ENCODE results near the gene BEGAIN. TPM values are rescaled to one million over a fixed set of nuclear protein-coding genes. Genes with fewer than 3 reads are reported as not detected.

The BEGAIN gene
- total RNA-seq, 1 experiment from 2014 or later: 7.0 TPM

DNA sequence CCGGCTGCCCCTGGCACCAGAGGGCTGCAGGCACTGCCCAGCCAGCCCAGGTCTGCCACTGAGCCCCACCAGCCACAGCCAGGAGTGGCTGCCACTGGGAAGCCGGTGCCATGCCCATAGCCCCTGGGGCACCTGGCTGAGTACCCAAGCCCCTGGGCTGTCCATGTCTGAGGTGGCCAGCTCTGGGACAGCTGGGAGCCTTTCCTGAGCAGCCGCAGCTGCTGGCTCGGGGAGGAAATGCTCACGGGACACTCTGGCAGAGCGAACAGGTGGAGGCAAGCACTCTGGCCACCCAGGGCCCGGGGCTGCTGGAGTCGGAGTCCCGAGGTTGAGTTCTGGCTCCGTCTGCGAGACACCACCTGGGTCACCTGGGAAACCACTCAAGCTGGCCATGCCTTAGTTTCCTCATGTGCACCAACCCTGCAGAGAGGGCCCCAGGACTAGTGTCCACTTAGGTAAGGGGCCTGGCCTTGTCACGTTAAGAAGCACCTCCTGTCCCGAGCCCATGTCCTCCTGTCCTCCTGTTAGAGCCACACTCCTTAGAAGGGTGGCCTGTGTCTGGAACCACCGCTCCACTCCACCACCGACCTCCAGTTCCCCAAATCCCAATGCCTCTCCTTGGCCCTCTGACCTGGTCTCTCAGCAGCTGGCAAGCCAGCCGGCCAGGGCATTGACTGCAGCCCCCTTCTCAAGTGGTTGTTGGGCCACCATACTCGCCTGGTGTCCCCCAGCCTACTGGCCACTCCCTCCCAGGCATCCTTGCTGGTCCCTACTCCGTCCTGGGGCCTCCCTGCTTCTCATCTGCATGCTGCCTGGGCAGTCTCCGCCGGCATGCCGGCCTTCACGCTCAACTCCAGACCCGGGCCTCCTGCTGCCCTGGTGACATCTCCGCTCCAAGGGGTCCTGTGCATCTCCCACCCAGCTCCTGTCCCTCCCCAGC, 45.3 kb downstream of the BEGAIN start:
- Mint-ChIP-seq H3K4me3 (ENCODE audit: unreplicated experiment) (no peak overlapping the region), H3K27me3 (ENCODE audit: insufficient read depth, unreplicated experiment) (no peaks in the 10 kb centered on the region), H3K9me3 (ENCODE audit: unreplicated experiment) (no peaks in the 10 kb centered on the region), H3K4me1 (ENCODE audit: insufficient read depth, unreplicated experiment) (no peaks in the 10 kb centered on the region), H3K27ac (ENCODE audit: low read depth, unreplicated experiment) (no peak overlapping the region), H3K36me3 (ENCODE audit: insufficient read depth, unreplicated experiment) (peaks cover 3% of the 10 kb centered on the region)
- TF ChIP-seq, protein P1, sequence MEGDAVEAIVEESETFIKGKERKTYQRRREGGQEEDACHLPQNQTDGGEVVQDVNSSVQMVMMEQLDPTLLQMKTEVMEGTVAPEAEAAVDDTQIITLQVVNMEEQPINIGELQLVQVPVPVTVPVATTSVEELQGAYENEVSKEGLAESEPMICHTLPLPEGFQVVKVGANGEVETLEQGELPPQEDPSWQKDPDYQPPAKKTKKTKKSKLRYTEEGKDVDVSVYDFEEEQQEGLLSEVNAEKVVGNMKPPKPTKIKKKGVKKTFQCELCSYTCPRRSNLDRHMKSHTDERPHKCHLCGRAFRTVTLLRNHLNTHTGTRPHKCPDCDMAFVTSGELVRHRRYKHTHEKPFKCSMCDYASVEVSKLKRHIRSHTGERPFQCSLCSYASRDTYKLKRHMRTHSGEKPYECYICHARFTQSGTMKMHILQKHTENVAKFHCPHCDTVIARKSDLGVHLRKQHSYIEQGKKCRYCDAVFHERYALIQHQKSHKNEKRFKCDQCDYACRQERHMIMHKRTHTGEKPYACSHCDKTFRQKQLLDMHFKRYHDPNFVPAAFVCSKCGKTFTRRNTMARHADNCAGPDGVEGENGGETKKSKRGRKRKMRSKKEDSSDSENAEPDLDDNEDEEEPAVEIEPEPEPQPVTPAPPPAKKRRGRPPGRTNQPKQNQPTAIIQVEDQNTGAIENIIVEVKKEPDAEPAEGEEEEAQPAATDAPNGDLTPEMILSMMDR (IDR thresholded peaks at IDR 0.05; ENCODE audit: unreplicated experiment): no peak
- CTCF ChIA-PET: interaction anchor here (0.8 kb wide), 1 partner anchor 1207 kb away, joined by 3 read pairs; no protein-coding TSS in a partner anchor
- POLR2A ChIA-PET: no interaction called here
- intact Hi-C loops (cut with micrococcal nuclease): no loop called here
- no TSS peak for BruUV-seq (replicated peaks)
- no peak for DNase-seq (ENCODE audit: unreplicated experiment)

DNA sequence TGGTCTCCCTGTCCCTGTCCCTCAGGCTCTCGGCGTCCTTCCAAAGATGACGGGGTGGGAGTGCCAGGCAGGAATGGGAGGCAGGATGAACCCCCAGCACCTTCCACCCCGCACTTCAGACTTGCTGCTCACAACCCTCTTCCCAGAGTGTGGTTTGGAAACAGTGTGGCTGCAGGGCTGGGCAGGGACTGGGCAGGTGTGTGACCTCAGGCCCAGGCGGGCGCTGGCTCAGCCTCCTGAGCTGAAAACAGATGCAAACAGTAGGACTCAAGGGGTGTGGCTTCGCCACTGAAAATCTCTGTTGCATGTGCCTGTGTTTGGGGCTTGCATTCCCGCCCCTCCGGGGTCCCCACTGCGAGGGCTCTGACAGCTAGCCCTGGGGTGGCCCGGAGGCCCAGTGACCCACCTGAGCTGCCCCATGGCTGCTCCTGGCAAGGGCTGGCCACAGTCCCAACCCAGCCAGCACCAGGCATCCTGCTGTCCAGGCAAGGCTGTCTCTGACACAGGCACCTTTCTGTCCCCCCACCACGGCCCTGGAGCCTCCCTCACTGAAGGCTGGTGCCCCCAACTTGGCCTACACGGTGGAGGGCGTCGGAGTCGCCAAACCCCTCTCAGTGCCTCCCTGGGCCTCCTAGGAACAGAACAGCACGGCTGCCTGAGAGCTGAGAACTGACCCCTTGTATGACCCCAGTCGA, 46.1 kb downstream of the BEGAIN start:
- no peak overlapping the region for H3K4me3 Mint-ChIP-seq (ENCODE audit: unreplicated experiment)

DNA sequence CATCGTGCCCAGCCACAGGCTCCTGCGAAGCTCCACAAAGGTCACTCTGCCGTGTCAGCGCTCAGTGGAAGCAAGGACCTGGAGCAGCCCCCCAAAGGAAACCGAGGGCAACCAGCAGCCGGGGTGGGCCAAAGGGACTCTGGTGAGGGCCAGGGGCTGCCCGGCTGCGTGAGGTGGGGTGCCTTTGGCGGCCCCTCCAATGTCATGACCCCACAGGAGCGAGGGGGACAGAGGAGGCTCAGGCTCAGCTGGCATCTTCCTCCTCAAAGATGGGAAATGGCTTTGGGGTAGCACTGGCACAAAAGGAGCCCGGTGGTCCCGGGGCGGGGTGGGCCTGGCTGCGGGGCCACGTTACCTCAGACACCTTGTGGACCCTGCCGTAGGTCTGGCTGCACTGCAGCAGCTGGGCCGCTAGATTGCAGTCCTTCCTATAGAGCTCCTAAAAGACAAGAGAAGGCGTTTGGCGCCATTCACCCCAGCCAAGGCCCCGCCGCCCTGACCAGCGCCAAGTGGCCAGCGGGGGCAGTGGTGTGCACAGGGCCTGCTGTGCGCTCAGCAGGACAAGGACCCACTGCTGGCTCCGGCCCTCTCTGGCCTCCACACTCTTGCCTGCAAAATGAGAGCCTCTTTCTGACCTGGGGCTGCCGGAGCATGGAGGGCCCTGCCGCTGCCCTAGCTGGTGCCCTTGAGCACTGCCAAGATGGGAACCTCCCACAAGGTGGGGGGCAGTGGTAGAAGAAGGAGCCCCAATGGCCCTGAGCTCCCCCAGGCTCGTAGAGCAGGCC, 46.9 kb downstream of the BEGAIN start:
- Mint-ChIP-seq H3K27me3 (ENCODE audit: insufficient read depth, unreplicated experiment) (no peaks in the 10 kb centered on the region), H3K4me3 (ENCODE audit: unreplicated experiment) (no peak overlapping the region), H3K9me3 (ENCODE audit: unreplicated experiment) (no peaks in the 10 kb centered on the region), H3K4me1 (ENCODE audit: insufficient read depth, unreplicated experiment) (no peaks in the 10 kb centered on the region), H3K27ac (ENCODE audit: low read depth, unreplicated experiment) (no peak overlapping the region), H3K36me3 (ENCODE audit: insufficient read depth, unreplicated experiment) (peaks cover 4% of the 10 kb centered on the region)
- intact Hi-C loops (cut with micrococcal nuclease): no loop called here
- no peak for DNase-seq (ENCODE audit: unreplicated experiment)
- no TSS peak for BruUV-seq (replicated peaks)
- ChIA-PET CTCF (no interaction called here), POLR2A (no interaction called here)
- TF ChIP-seq, protein P1 (IDR thresholded peaks at IDR 0.05; ENCODE audit: unreplicated experiment): peak; percentile 34

More for the DNA sequence above, 46.1 kb downstream of the BEGAIN start:
- BruUV-seq (replicated peaks): no TSS peak
- no peaks in the 10 kb centered on the region for H3K9me3 Mint-ChIP-seq (ENCODE audit: unreplicated experiment)
- H3K4me1 Mint-ChIP-seq (ENCODE audit: insufficient read depth, unreplicated experiment): no peaks in the 10 kb centered on the region
- POLR2A ChIA-PET: no interaction called here
- intact Hi-C loops (cut with micrococcal nuclease): no loop called here
- no peaks in the 10 kb centered on the region for H3K27me3 Mint-ChIP-seq (ENCODE audit: insufficient read depth, unreplicated experiment)
- no peak for DNase-seq (ENCODE audit: unreplicated experiment)
- CTCF ChIA-PET: no interaction called here
- TF ChIP-seq, protein P1 (IDR thresholded peaks at IDR 0.05; ENCODE audit: unreplicated experiment): no peak
- peaks cover 4% of the 10 kb centered on the region for H3K36me3 Mint-ChIP-seq (ENCODE audit: insufficient read depth, unreplicated experiment)
- no peak overlapping the region for H3K27ac Mint-ChIP-seq (ENCODE audit: low read depth, unreplicated experiment)

DNA sequence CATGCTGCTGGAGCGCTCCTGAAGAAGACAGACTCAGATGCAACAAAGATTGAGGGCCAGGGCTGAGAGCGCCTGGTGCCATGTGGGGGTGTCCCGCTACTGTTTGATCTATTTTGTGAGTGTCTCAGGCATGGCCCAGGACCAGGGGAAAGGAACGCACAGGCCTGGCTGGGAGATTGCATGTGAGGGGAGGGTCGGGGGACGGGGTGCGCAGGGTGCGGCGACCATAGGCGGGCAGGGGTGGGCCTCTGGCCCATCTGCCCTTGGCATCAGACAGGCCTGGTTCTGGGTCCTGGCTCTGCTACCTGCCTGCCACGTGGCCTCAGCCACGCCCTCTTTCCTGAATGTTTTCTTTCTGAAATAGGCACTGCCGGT, 47.5 kb downstream of the BEGAIN start:
- no peak overlapping the region for H3K4me3 Mint-ChIP-seq (ENCODE audit: unreplicated experiment)
- H3K4me1 Mint-ChIP-seq (ENCODE audit: insufficient read depth, unreplicated experiment): no peaks in the 10 kb centered on the region
- H3K27ac Mint-ChIP-seq (ENCODE audit: low read depth, unreplicated experiment): no peak overlapping the region
- TF ChIP-seq, protein P1 (IDR thresholded peaks at IDR 0.05; ENCODE audit: unreplicated experiment): no peak
- H3K27me3 Mint-ChIP-seq (ENCODE audit: insufficient read depth, unreplicated experiment): no peaks in the 10 kb centered on the region
- intact Hi-C loops (cut with micrococcal nuclease): loop anchor here (10.0 kb wide), 1 partner anchor 155 kb away; no protein-coding TSS in a partner anchor
- peaks cover 4% of the 10 kb centered on the region for H3K36me3 Mint-ChIP-seq (ENCODE audit: insufficient read depth, unreplicated experiment)
- no peak for DNase-seq (ENCODE audit: unreplicated experiment)
- no peaks in the 10 kb centered on the region for H3K9me3 Mint-ChIP-seq (ENCODE audit: unreplicated experiment)
- ChIA-PET POLR2A (no interaction called here), CTCF (interaction anchor here (0.6 kb wide), 1 partner anchor 158 kb away, joined by 3 read pairs; no protein-coding TSS in a partner anchor)
- BruUV-seq (replicated peaks): no TSS peak
